GM18526 (cell line): ENCODE measurements around the gene TSPYL6.

Experiments
- POLR2A ChIP-seq: IDR thresholded peaks from 3 replicates; pipeline ENCODE4 v1.6.1; 2011; ENCODE audit not compliant: insufficient read length; ENCODE audit errors: extremely low read depth

TSPYL6 gene

DNA sequence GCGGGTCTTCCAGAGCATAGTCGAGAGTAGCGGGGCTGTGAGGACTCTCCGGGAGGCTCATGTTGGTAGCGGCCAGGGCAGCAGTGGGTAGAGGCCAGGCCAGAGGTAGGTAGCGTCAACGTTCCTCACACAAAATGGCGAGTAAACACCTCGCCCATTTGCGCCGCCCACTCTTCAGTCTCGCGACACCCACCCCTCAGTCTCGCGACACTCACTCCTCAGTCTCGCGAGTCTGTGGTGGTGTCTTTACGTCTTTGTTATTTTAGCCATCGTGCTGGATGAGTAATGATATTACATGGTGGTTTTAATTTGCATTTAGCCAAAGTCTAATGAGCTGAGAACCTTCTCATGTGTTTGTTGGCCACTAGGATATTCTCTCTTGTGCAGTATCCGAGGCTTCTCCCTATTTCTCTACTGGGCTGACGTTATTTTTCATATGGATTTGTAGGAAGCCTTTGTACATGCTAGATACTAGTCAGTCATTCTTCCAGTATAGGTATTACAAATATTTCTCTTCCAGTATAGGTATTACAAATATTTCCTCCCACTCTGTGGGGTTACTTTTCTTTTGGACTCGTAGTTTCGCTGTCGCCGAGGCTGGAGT, at the start of gene TSPYL6:
TSS of gene TSPYL6 (minus strand) at position 139 of the 604 bp plus-strand sequence. CDS start at position 61, 78 bp downstream.
- TF ChIP-seq POLR2A, result no peak

- TF ChIP-seq POLR2A, result no peak
Observed at GRCh38 chr2:54303631-54304030, 47.6 kb upstream of the TSPYL6 start.

GRCh38 chr2:54298514-54298913, 42.5 kb upstream of the TSPYL6 start:
- TF ChIP-seq POLR2A, result no peak

DNA sequence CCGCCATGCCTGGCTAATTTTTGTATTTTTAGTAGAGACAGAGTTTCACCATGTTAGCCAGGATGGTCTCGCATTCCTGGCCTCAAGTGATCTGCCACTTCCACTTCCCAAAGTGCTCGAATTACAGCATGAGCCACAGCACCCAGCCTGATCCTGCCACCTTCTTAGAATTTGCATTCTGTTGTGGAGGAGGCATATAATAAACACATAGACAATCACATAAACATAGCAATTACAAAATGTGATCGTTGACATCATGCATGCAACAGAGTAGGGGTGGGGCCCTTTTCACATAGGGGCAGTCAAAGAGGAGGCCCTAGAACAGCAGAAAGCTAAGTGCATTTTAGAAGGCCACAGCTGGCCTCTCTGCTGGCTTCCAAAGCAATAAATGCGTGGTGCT, 39.9 kb upstream of the TSPYL6 start:
- TF ChIP-seq POLR2A, result no peak

GRCh38 chr2:54290356-54291025, 34.5 kb upstream of the TSPYL6 start:
- no peak for TF ChIP-seq POLR2A

DNA sequence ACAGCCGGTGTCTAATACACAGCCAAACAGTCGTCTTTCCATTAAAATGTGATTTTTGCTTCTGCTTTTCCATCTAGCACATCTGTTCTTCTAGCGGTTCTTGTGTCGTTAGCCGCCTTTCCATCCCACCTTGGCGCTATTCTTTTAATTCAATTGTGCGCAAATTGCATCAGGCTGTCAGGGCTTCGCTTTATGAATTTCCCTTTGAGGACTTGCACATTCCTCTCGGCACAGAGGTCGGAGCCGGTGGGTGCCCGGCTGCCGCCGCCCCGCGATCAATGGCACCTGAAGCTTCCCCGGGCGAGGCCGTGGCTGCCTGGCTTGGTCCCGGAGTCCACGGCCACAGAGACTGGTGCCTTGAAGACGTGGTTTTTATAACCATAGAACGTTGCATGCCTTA, 33.9 kb upstream of the TSPYL6 start:
- no peak for TF ChIP-seq POLR2A

- no peak for TF ChIP-seq POLR2A
Observed at GRCh38 chr2:54287532-54287931, 31.5 kb upstream of the TSPYL6 start.

DNA sequence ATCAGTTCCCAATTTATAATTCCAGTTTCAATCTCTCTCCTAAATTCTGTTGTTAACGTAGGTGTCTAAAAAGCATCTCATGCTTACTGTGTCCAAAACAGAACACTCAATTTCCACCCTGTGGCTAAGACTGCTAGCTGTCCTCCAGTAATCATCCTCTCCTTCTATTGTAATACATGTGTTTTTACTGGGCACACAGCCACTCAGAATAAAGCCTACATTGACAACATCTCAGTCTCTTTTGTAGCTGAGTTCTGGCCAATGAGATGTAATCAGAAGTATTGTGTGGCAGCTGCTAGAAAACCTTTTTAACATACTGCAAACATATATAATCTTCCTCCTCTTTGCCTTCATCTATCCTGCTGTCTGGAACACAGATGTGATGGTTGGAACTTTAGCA, 29.4 kb upstream of the TSPYL6 start:
- no peak for TF ChIP-seq POLR2A

GRCh38 chr2:54284826-54285225, 28.8 kb upstream of the TSPYL6 start:
- no peak for TF ChIP-seq POLR2A

DNA sequence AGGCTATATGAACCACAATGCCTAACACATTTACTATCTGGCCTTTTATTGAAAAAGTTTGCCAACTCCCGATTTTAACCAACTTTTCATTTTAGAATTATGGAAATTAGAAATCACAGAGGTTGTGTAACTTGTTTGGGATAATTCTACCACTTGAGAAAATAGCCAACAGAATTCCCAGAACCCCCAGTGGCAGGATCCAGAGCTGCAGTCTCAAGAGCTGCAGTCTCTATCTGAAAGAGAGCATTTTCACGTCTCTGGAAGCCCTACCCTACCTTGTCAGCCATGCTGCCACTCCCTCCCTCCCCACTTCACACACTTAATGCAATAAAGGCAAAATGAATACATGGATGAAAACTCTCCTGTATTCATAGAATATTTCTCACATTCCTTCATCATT, 23.4 kb upstream of the TSPYL6 start:
- no peak for TF ChIP-seq POLR2A

- no peak for TF ChIP-seq POLR2A
Observed at GRCh38 chr2:54275541-54275940, 19.5 kb upstream of the TSPYL6 start.

- TF ChIP-seq POLR2A, result no peak
Observed at GRCh38 chr2:54274781-54275242, 18.8 kb upstream of the TSPYL6 start.

- no peak for TF ChIP-seq POLR2A
Observed at GRCh38 chr2:54271843-54272627, 16.0 kb upstream of the TSPYL6 start.

- TF ChIP-seq POLR2A, result no peak
Observed at GRCh38 chr2:54271189-54271588, 15.2 kb upstream of the TSPYL6 start.

DNA sequence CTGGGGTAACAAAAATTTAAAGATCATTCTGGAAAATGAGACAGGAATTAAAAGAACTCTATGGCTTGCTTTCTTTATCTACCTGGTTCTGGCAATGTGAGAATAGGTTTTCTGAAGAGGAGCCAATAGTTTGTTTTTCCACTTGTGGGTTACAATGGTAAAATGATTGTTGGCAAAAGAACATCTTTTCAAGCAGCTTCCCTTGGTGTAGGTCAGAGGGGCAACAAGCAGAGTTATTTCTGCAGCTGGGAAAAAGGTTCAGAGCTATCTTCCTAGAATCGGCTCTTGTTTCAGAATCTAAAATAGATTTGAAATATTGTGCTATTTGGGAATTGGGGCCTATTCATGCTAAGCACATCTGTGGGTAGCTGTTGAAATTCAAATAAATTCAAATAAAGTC, 11.5 kb upstream of the TSPYL6 start:
- TF ChIP-seq POLR2A, result no peak
